DND-41 (cell line): ENCODE results near the gene ARRB1.

Experiments used
- ATAC-seq: fragments of 200-7000 bp; cut with Tn5 transposase; 3 replicates; pipeline ENCODE4 v1.9.1; 2021; ENCODE audit warnings: low read depth; ENCODE audit not compliant: insufficient read depth
- DNase-seq: peaks from one replicate; pipeline ENCODE4 v3.0.0-alpha.2; 2020
- H2AFZ ChIP-seq: 2 replicates; pipeline ENCODE4 v1.6.0; 2012; ENCODE audit warnings: low read depth, low read length
- H3K27ac ChIP-seq: 2 replicates; pipeline ENCODE4 v1.5.1; 2012; ENCODE audit warnings: low read length, inconsistent platforms
- H3K27me3 ChIP-seq: fragments of 200-600 bp; sonication (generic); 2 replicates; pipeline ENCODE4 v1.6.0; 2012; ENCODE audit warnings: low read length, mild to moderate bottlenecking, inconsistent platforms; ENCODE audit not compliant: insufficient read depth, poor library complexity
- H3K36me3 ChIP-seq: 2 replicates; pipeline ENCODE4 v1.5.1; 2012; ENCODE audit warnings: low read length, inconsistent platforms; ENCODE audit not compliant: insufficient read depth
- H3K4me1 ChIP-seq: 2 replicates; pipeline ENCODE4 v1.5.1; 2012; ENCODE audit warnings: mild to moderate bottlenecking, low read length; ENCODE audit not compliant: insufficient read depth
- H3K4me2 ChIP-seq: 2 replicates; pipeline ENCODE4 v1.6.0; 2012; ENCODE audit warnings: mild to moderate bottlenecking, moderate library complexity, low read length, inconsistent platforms; ENCODE audit not compliant: insufficient read depth
- H3K4me3 ChIP-seq, 2 experiments: fragments of 200-600 bp in 1 of 2; shearing (Covaris generic) in 1 of 2; 2 replicates each; pipeline ENCODE4 v1.5.1; 2012 to 2016; ENCODE audit warnings: inconsistent platforms in 2 of 2, low read length in 2 of 2, mild to moderate bottlenecking in 2 of 2, low read depth in 1 of 2, moderate library complexity in 1 of 2
- H3K79me2 ChIP-seq: 2 replicates; pipeline ENCODE4 v1.6.0; 2012; ENCODE audit warnings: low read length, inconsistent platforms; ENCODE audit not compliant: insufficient read depth
- H3K9ac ChIP-seq: 2 replicates; pipeline ENCODE4 v1.6.0; 2012; ENCODE audit warnings: low read depth, mild to moderate bottlenecking, inconsistent platforms, low read length, moderate library complexity
- H3K9me3 ChIP-seq: 2 replicates; pipeline ENCODE4 v1.5.1; 2012; ENCODE audit warnings: low read length, moderate library complexity, mild to moderate bottlenecking, inconsistent platforms; ENCODE audit not compliant: insufficient read depth, severe bottlenecking
- H4K20me1 ChIP-seq: 2 replicates; pipeline ENCODE4 v1.6.0; 2012; ENCODE audit warnings: low read length; ENCODE audit not compliant: insufficient read depth
- CTCF ChIP-seq: IDR thresholded peaks from 2 replicates; pipeline ENCODE4 v1.5.1; 2012; ENCODE audit warnings: borderline replicate concordance, low read length, moderate library complexity, mild to moderate bottlenecking; ENCODE audit not compliant: poor library complexity, severe bottlenecking; ENCODE audit errors: extremely low read depth
- EZH2 ChIP-seq: IDR thresholded peaks from 3 replicates; pipeline ENCODE4 v1.6.1; 2012; ENCODE audit warnings: borderline replicate concordance, low read depth, mild to moderate bottlenecking, moderate library complexity, low read length, inconsistent platforms; ENCODE audit not compliant: severe bottlenecking

ARRB1 gene

GRCh38 chr11:75324740-75325139 lies 26.7 kb downstream of the ARRB1 start:
- ATAC-seq (no peak), DNase-seq (no peak)
- no peak for TF ChIP-seq EZH2
- no peak for TF ChIP-seq CTCF
- Histone ChIP-seq H3K4me2 (no peak overlapping the region), H3K9me3 (no peaks in the 10 kb centered on the region), H3K9ac (no peak overlapping the region), H3K4me1 (peaks cover 20% of the 10 kb centered on the region), H3K27ac (no peak overlapping the region), H3K79me2 (peaks cover 15% of the 10 kb centered on the region), H4K20me1 (peaks cover 7% of the 10 kb centered on the region; the same call in 1 of the 2 replicates), H3K36me3 (no peaks in the 10 kb centered on the region), H2AFZ (no peak overlapping the region), H3K27me3 (no peaks in the 10 kb centered on the region), H3K4me3 (no peak overlapping the region)

- Histone ChIP-seq H3K4me2 (no peak overlapping the region), H3K4me1 (peaks cover 14% of the 10 kb centered on the region), H3K9ac (no peak overlapping the region)
These were observed 27.3 kb downstream of the ARRB1 start for GRCh38 chr11:75324189-75324588.

GRCh38 chr11:75323609-75324008 lies 27.9 kb downstream of the ARRB1 start:
- Histone ChIP-seq H3K4me1 (peaks cover 8% of the 10 kb centered on the region), H3K79me2 (peaks cover 11% of the 10 kb centered on the region), H3K9ac (no peak overlapping the region), H3K4me2 (no peak overlapping the region), H3K27me3 (no peaks in the 10 kb centered on the region), H3K4me3 (no peak overlapping the region), H3K36me3 (no peaks in the 10 kb centered on the region), H4K20me1 (peaks cover 14% of the 10 kb centered on the region), H2AFZ (no peak overlapping the region), H3K27ac (no peak overlapping the region), H3K9me3 (no peaks in the 10 kb centered on the region)
- TF ChIP-seq EZH2 (no peak), CTCF (no peak)
- ATAC-seq (no peak), DNase-seq (no peak)

More at GRCh38 chr11:75324189-75324588, 27.3 kb downstream of the ARRB1 start:
- H3K4me3 ChIP-seq, result no peak overlapping the region
- ATAC-seq (no peak), DNase-seq (no peak)
- no peaks in the 10 kb centered on the region for H3K36me3 ChIP-seq
- H3K27ac ChIP-seq, result no peak overlapping the region
- no peaks in the 10 kb centered on the region for H3K9me3 ChIP-seq
- peaks cover 13% of the 10 kb centered on the region for H4K20me1 ChIP-seq
- TF ChIP-seq CTCF (no peak), EZH2 (no peak)
- H3K79me2 ChIP-seq, result peaks cover 11% of the 10 kb centered on the region
- no peak overlapping the region for H2AFZ ChIP-seq
- no peaks in the 10 kb centered on the region for H3K27me3 ChIP-seq

- TF ChIP-seq CTCF (no peak), EZH2 (no peak)
- no peaks in the 10 kb centered on the region for H3K27me3 ChIP-seq
- no peaks in the 10 kb centered on the region for H3K9me3 ChIP-seq
- H3K4me1 ChIP-seq, result no peaks in the 10 kb centered on the region
- peaks cover 24% of the 10 kb centered on the region for H4K20me1 ChIP-seq
- H3K36me3 ChIP-seq, result no peaks in the 10 kb centered on the region
- no peak overlapping the region for H2AFZ ChIP-seq
- no peak overlapping the region for H3K4me3 ChIP-seq
- no peak overlapping the region for H3K27ac ChIP-seq
- peaks cover 5% of the 10 kb centered on the region; the same call in 1 of the 2 replicates for H3K79me2 ChIP-seq
- ATAC-seq, result no peak
- H3K9ac ChIP-seq, result no peak overlapping the region
- no peak for DNase-seq
- H3K4me2 ChIP-seq, result no peak overlapping the region
These were observed 30.8 kb downstream of the ARRB1 start for GRCh38 chr11:75320643-75321042.
